SU-DHL-6 (cell line): ENCODE data around the gene MAP2K2.

Source experiments
- H2AFZ ChIP-seq: fragments of 200-600 bp; sonication (generic); 2 replicates; pipeline ENCODE4 v1.6.1; 2014; ENCODE audit warnings: low read depth, mild to moderate bottlenecking, moderate library complexity, mixed read lengths, antibody characterized with exemption, low read length; ENCODE audit not compliant: severe bottlenecking
- H3F3A ChIP-seq: fragments of 200-600 bp; shearing (Covaris generic); 2 replicates; pipeline ENCODE4 v1.6.0; 2016; ENCODE audit warnings: antibody characterized with exemption, mild to moderate bottlenecking; ENCODE audit not compliant: insufficient read depth
- H3K27ac ChIP-seq: fragments of 200-600 bp; sonication (generic); 2 replicates; pipeline ENCODE4 v1.5.1; 2016; ENCODE audit warnings: low read depth, mild to moderate bottlenecking, low read length, moderate library complexity, mixed read lengths
- H3K27me3 ChIP-seq: fragments of 200-600 bp; sonication (generic), shearing (Covaris generic); 2 replicates; pipeline ENCODE4 v1.6.0; 2014; ENCODE audit warnings: mild to moderate bottlenecking, low read length
- H3K36me3 ChIP-seq: fragments of 200-600 bp; sonication (generic); 2 replicates; pipeline ENCODE4 v1.6.1; 2014; ENCODE audit warnings: mild to moderate bottlenecking, low read length, mixed read lengths
- H3K4me2 ChIP-seq: fragments of 300-600, 200-600 bp; shearing (Covaris generic), sonication (generic); 2 replicates; pipeline ENCODE4 v1.6.0; 2014; ENCODE audit warnings: low read length, low read depth, mild to moderate bottlenecking; ENCODE audit not compliant: poor library complexity, severe bottlenecking
- H3K4me3 ChIP-seq: fragments of 200-600 bp; sonication (generic); 2 replicates; pipeline ENCODE4 v1.5.1; 2014; ENCODE audit warnings: antibody characterized with exemption, low read length, mild to moderate bottlenecking, mixed read lengths; ENCODE audit not compliant: insufficient read depth, poor library complexity, severe bottlenecking
- H3K79me2 ChIP-seq: fragments of 200-600 bp; sonication (generic); 2 replicates; pipeline ENCODE4 v1.6.1; 2014; ENCODE audit warnings: mild to moderate bottlenecking, low read length, moderate library complexity; ENCODE audit not compliant: insufficient read depth
- H3K9ac ChIP-seq: fragments of 200-600 bp; sonication (generic); 2 replicates; pipeline ENCODE4 v1.7.0; 2014; ENCODE audit warnings: mild to moderate bottlenecking, low read length
- H3K9me2 ChIP-seq: fragments of 200-600 bp; sonication (generic); replicated peaks from 2 replicates; pipeline ENCODE4 v1.6.1; 2014; ENCODE audit warnings: low read length; ENCODE audit not compliant: insufficient read depth
- H3K9me3 ChIP-seq: fragments of 200-600 bp; sonication (generic); 2 replicates; pipeline ENCODE4 v1.6.1; 2014; ENCODE audit warnings: low read length, mixed read lengths; ENCODE audit not compliant: insufficient read depth
- H4K20me1 ChIP-seq: fragments of 200-600 bp; sonication (generic); 2 replicates; pipeline ENCODE4 v1.6.1; 2014; ENCODE audit warnings: low read depth, mild to moderate bottlenecking, antibody characterized with exemption, low read length, moderate library complexity, mixed read lengths
- CTCF ChIP-seq: fragments of 200-600 bp; sonication (generic); IDR thresholded peaks from one replicate; pipeline ENCODE4 v1.5.1; 2017; ENCODE audit warnings: antibody characterized with exemption, mild to moderate bottlenecking, low read length, moderate library complexity; ENCODE audit not compliant: insufficient read depth, poor library complexity, severe bottlenecking
- EZH2phosphoT487 ChIP-seq: fragments of 200-600 bp; sonication (generic), shearing (Covaris generic); conservative IDR thresholded peaks from 2 replicates; pipeline ENCODE4 v1.6.1; 2018; ENCODE audit warnings: mild to moderate bottlenecking, antibody characterized with exemption, low read length, moderate library complexity, mixed read lengths

The MAP2K2 gene

GRCh38 chr19:4061683-4062418, 62.1 kb downstream of the MAP2K2 start:
- Histone ChIP-seq H3K27ac (peak overlapping the region; percentile 27; the same call in 1 of the 2 replicates), H3K4me3 (peak overlapping the region; percentile 24), H4K20me1 (peaks cover 16% of the 10 kb centered on the region; the same call in 1 of the 2 replicates), H2AFZ (no peak overlapping the region), H3K27me3 (no peaks in the 10 kb centered on the region), H3K36me3 (no peaks in the 10 kb centered on the region), H3K9me3 (no peaks in the 10 kb centered on the region), H3K9me2 (no peaks in the 10 kb centered on the region), H3F3A (no peaks in the 10 kb centered on the region), H3K9ac (peak overlapping the region; percentile 99), H3K4me2 (peak overlapping the region; percentile 76), H3K79me2 (peaks cover 83% of the 10 kb centered on the region)
- TF ChIP-seq CTCF, result no peak
- TF ChIP-seq EZH2phosphoT487, result no peak

GRCh38 chr19:4061178-4061682, 62.7 kb downstream of the MAP2K2 start:
- Histone ChIP-seq H2AFZ (no peak overlapping the region), H3K4me2 (peak overlapping the region; percentile 76), H3K4me3 (peak overlapping the region; percentile 24), H3K79me2 (peaks cover 87% of the 10 kb centered on the region), H3K36me3 (no peaks in the 10 kb centered on the region), H3K27me3 (no peaks in the 10 kb centered on the region), H3K9ac (peak overlapping the region; percentile 99; the same call in 1 of the 2 replicates), H4K20me1 (peaks cover 16% of the 10 kb centered on the region), H3K27ac (peak overlapping the region; percentile 39; the same call in 1 of the 2 replicates), H3K9me3 (no peaks in the 10 kb centered on the region), H3F3A (no peaks in the 10 kb centered on the region), H3K9me2 (no peaks in the 10 kb centered on the region)
- TF ChIP-seq EZH2phosphoT487 (no peak), CTCF (no peak)

GRCh38 chr19:4060621-4061177, 63.2 kb downstream of the MAP2K2 start:
- Histone ChIP-seq H3K79me2 (peaks cover 93% of the 10 kb centered on the region), H4K20me1 (peaks cover 21% of the 10 kb centered on the region), H3K9me2 (no peaks in the 10 kb centered on the region), H3K27me3 (no peaks in the 10 kb centered on the region), H3K36me3 (no peaks in the 10 kb centered on the region), H3K9ac (peak overlapping the region; percentile 17), H3K4me2 (peak overlapping the region; percentile 76), H3K9me3 (no peaks in the 10 kb centered on the region), H3K4me3 (no peak overlapping the region), H3K27ac (peak overlapping the region; percentile 39), H2AFZ (no peak overlapping the region), H3F3A (no peaks in the 10 kb centered on the region)
- TF ChIP-seq EZH2phosphoT487 (no peak), CTCF (no peak)
